OCI-M2 (cell line): ENCODE data around the gene COA7.

Source experiments
- DNase-seq: peaks from one replicate; lab custom pipeline; 2025; ENCODE audit not compliant: unreplicated experiment; lab: John Stamatoyannopoulos, UW

Gene COA7

DNA sequence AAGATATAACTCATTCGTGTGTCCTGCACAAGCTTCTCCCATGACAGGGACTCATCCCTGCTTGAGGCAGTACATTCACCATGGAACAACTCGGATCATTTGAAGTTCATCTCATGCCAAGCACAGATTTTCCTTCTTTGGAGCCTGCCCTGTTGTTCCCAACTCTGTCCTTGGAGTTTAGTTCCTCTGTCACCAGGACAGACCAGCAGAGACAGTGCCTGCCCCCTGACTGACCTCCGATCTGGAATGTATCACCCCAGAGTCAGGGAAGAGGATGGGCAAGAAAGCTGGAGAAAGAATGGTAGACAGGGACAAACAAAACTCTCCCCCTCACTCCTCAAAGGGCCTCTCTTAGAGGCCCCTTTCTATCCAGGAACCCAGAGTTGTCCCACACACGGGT lies 60.2 kb downstream of the COA7 start:
- no peak for DNase-seq

DNA sequence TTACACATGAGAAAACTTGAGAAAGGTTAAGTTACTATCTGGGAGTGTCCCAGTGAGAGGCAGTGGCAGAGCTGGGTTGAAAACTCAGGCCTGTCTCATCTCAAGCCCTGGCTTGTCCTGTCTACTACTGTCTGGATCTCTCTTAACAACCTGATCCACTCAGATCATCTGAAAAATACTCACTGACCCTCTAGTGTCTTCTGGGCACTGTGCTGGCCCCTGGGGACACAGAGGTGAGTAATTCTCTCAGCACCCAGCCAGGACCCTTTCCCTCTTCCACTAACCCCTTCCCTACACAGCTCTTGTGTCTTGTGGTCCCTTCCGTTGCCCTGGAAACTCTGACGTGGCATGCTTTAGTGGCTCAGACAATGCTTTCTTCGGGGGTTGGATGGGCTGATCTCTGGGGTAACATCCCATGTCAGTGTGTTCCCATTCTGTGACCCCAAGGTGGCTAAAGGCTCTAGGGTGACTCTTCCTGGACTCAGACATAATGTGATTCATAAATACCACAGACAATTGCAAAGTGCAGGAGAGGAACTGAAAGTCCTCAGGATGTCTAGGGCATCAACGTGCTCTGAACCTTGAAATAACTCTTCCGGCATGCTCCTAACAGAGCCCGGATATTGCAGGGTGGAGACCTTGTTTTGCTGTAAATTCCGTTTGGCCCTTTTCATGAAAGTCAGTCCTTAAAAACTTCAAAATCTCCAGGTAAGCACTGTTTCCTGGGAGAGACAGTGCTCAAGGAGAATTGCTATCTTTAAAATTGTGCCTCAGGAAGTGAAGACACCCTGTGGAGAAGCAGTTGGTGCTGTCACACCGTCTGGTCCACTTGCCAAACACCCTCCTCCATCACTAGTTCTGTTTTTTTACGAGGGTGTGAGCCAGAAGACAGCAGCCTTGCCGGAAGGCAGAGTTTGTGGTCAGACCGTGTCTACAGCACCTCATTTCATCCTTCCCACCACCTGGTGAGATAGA lies 61.1 kb downstream of the COA7 start:
- DNase-seq = no peak

DNA sequence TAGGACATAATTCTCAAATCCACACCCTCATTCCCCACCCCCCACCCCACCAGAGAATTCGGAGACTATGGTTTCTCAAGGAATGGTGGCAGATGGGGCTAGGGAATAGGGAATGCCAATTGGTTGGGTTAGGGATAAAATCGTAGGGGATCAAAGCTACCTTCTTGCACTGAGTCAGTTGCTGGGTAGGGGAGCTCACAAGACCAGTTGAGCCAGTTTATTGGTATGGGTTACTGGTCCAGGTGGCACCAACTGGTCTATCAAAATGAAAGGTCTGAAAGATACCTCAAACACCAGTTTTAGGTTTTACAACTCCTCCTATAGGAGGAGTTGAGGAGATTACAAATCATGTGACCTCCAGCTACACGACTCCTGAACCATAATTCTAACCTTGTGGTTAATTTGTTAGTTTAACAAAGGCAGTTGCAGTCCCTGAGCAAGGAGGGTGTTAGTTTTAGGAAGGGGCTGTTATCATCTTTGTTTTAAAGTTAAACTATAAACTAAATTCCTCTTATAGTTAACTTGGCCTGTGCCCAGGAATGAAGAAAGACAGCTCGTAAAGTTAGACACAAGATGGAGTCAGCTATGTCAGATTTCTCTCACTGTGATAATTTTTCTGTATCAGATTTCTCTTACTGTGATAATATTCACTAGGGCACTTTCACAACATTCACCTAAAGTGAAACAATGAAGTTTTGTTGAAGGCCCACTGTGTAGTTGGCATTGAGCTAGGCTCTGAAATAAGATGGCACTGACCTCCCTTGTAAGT lies 62.6 kb downstream of the COA7 start:
- DNase-seq = no peak
